ENCODE data around the gene LACTB.

DNA sequence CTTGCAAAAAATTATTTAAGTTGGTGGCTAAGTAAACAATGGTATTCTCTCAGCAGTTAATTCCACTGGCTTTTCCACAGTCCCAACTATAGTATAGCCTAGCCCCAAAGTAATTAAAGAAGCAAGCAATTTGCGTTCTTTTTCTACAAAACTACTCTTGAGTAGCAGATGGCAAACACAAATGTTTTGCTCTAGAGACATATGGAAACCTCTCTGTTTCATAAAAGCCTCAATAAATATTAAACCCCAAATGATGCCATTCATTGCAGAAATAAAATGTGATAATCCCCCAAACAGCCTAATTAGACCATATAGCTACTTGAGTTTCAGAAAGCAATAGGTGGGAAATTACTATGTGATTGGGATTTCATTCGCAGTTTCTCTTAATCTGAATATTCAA lies 59.1 kb downstream of the LACTB start:
- TF ChIP-seq FOXP2 (optimal IDR thresholded peaks at IDR 0.05; ENCODE audit: control extremely low read depth, extremely low read length, insufficient read depth) (no peak), EZH2 (IDR thresholded peaks at IDR 0.05) (no peak), POLR2AphosphoS5 (IDR thresholded peaks at IDR 0.05; ENCODE audit: borderline replicate concordance, low read depth, low read length) (no peak)
